Astrocyte of the spinal cord (primary cell): Measurements from ENCODE around the gene ANKRD27.
"Not testable (repeated sequence)": the region's sequence is repeated elsewhere in the genome, so short reads cannot be mapped to it uniquely, and the experiment has no call there.

Experiments used
- DNase-seq: peaks from one replicate; pipeline ENCODE4 v3.0.0; 2011; ENCODE audit warnings: low read depth, low spot score
- H3K4me3 ChIP-seq: 2 replicates; pipeline ENCODE4 v1.5.1; 2011; ENCODE audit warnings: low read depth, mild to moderate bottlenecking, low read length, moderate library complexity
- in situ Hi-C: cut with HindIII; loops from 2 replicates; pipeline ENCODE4 v1.10.0; 2017; ENCODE audit warnings: low sequenced_read_pairs
- TF ChIP-seq, protein P1 (sequence below): IDR thresholded peaks from 2 replicates; pipeline ENCODE4 v1.5.1; 2012; ENCODE audit warnings: low read depth, mild to moderate bottlenecking, low read length, inconsistent platforms

ANKRD27 gene

GRCh38 chr19:32573492-32573794 is 101.5 kb downstream of the ANKRD27 start:
- in situ Hi-C loops: no loop called here

GRCh38 chr19:32572700-32573491 is 102.1 kb downstream of the ANKRD27 start:
- in situ Hi-C loops, H3K4me3 ChIP-seq: not testable (repeated sequence)

More at GRCh38 chr19:32573492-32573794, 101.5 kb downstream of the ANKRD27 start:
- TF ChIP-seq, protein P1, sequence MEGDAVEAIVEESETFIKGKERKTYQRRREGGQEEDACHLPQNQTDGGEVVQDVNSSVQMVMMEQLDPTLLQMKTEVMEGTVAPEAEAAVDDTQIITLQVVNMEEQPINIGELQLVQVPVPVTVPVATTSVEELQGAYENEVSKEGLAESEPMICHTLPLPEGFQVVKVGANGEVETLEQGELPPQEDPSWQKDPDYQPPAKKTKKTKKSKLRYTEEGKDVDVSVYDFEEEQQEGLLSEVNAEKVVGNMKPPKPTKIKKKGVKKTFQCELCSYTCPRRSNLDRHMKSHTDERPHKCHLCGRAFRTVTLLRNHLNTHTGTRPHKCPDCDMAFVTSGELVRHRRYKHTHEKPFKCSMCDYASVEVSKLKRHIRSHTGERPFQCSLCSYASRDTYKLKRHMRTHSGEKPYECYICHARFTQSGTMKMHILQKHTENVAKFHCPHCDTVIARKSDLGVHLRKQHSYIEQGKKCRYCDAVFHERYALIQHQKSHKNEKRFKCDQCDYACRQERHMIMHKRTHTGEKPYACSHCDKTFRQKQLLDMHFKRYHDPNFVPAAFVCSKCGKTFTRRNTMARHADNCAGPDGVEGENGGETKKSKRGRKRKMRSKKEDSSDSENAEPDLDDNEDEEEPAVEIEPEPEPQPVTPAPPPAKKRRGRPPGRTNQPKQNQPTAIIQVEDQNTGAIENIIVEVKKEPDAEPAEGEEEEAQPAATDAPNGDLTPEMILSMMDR: no peak
- no peak overlapping the region for H3K4me3 ChIP-seq
- no peak for DNase-seq

GRCh38 chr19:32571471-32572075 is 103.4 kb downstream of the ANKRD27 start:
- H3K4me3 ChIP-seq, in situ Hi-C loops, DNase-seq: not testable (repeated sequence)

More at GRCh38 chr19:32572700-32573491, 102.1 kb downstream of the ANKRD27 start:
- not testable (repeated sequence) for DNase-seq

- no peak overlapping the region for H3K4me3 ChIP-seq
- in situ Hi-C loops: no loop called here
- TF ChIP-seq, protein P1: peak; percentile 75
- DNase-seq: peak; percentile 50
Measured at GRCh38 chr19:32570081-32570785, 104.7 kb downstream of the ANKRD27 start.

DNA sequence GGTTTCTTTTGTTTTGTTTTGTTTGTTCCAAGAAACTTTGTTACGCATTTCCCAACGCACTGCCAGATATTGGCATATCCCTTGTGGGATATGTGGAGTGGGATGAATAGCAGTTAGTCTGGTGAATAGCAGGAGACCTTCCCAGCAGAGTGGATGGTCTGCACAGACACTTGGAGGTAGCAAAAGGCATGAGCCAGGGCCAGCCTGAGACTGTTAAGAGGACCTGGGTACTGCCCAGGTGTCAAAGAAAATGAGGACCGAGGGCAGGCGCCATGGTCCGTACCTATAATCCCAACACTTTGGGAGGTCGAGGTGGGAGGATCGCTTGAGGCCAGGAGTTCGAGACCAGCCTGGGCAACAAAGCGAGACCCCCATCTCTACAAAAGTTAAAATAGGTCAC is 107.5 kb downstream of the ANKRD27 start:
- in situ Hi-C loops: no loop called here
- no peak overlapping the region for H3K4me3 ChIP-seq

GRCh38 chr19:32566246-32566830 is 108.6 kb downstream of the ANKRD27 start:
- no peak for DNase-seq
- TF ChIP-seq, protein P1: no peak
- in situ Hi-C loops: no loop called here
- no peak overlapping the region for H3K4me3 ChIP-seq

More for the DNA sequence above, 107.5 kb downstream of the ANKRD27 start:
- TF ChIP-seq, protein P1: no peak
- DNase-seq: no peak

- no peak overlapping the region for H3K4me3 ChIP-seq
- TF ChIP-seq, protein P1: no peak
- no peak for DNase-seq
- in situ Hi-C loops: no loop called here
Measured at GRCh38 chr19:32563761-32564160, 111.2 kb downstream of the ANKRD27 start.
